GM12865 (cell line): ENCODE measurements around the gene OR7G3.

Experiments used
- DNase-seq: peaks from one replicate; pipeline ENCODE4 v3.0.0; 2010; ENCODE audit warnings: low read depth
- H3K4me3 ChIP-seq: 2 replicates; pipeline ENCODE4 v1.5.1; 2011; ENCODE audit warnings: mild to moderate bottlenecking, low read depth, low read length, control low read depth
- TF ChIP-seq, protein P1 (sequence below): IDR thresholded peaks from 2 replicates; pipeline ENCODE4 v1.5.1; 2011; ENCODE audit warnings: low read length, control low read depth, low read depth, inconsistent platforms; ENCODE audit not compliant: insufficient read depth; ENCODE audit errors: missing control alignments

The OR7G3 gene

DNA sequence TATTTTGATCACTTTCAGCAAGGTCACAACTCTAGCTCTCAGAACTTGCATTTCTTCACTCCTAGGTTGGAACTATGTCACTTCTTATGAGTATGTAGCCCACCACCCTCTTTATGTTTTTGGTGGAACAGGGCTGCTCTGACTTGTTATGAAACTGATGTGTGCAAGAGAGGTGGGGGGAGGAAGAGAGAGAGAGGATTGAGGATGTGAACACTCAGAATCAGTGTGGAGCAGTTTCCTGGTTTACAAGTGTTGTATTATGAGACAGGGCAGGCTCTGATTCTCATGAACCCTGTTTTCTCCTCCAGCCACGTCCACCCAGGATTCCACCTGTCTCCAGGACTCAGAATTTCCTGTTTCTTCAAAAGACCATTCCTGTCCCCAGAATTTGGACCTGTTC is 29.6 kb upstream of the OR7G3 start:
- H3K4me3 ChIP-seq, result no peak overlapping the region
- DNase-seq, result no peak
- TF ChIP-seq, protein P1, sequence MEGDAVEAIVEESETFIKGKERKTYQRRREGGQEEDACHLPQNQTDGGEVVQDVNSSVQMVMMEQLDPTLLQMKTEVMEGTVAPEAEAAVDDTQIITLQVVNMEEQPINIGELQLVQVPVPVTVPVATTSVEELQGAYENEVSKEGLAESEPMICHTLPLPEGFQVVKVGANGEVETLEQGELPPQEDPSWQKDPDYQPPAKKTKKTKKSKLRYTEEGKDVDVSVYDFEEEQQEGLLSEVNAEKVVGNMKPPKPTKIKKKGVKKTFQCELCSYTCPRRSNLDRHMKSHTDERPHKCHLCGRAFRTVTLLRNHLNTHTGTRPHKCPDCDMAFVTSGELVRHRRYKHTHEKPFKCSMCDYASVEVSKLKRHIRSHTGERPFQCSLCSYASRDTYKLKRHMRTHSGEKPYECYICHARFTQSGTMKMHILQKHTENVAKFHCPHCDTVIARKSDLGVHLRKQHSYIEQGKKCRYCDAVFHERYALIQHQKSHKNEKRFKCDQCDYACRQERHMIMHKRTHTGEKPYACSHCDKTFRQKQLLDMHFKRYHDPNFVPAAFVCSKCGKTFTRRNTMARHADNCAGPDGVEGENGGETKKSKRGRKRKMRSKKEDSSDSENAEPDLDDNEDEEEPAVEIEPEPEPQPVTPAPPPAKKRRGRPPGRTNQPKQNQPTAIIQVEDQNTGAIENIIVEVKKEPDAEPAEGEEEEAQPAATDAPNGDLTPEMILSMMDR, result no peak

DNA sequence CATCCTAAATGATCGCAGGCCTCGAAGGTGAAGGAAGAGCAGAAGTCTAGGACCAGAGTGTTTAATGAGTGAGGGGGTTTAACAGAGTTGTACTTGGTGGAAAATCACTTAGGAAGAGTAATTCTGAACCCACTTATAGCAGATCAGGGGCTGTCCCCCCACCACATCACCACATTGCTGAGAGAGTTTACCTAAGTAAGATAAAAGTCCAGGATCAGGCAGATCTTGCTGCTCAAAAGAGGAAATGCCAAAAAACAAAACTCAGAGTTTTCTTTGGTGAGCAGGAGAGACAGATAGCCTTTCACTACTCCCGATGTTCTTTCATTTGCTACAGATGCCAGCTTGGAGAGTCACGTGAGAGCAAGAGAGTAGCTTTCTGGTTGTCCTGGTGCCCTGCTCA is 28.8 kb upstream of the OR7G3 start:
- H3K4me3 ChIP-seq, result no peak overlapping the region
- TF ChIP-seq, protein P1, result no peak
- no peak for DNase-seq

DNA sequence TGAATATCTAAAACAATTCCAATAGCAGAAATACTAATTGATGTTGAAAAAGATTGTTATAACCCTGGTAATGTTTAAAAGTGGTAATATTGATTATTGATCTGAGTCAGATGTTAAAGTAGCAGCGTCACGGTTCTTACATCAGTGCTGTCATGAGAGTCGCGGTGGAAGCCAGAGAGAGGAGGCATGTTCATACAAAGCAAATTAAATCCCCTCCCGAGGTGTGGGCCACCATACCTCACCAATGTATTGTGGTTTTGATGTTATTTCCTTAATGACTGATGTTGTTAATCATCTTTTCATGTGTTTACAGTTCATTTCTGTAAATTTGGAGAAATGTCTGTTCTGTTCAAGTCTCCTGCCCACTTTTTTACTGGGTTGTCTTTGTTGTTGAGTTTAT is 24.6 kb upstream of the OR7G3 start:
- no peak for DNase-seq
- no peak overlapping the region for H3K4me3 ChIP-seq
- TF ChIP-seq, protein P1, result no peak

DNA sequence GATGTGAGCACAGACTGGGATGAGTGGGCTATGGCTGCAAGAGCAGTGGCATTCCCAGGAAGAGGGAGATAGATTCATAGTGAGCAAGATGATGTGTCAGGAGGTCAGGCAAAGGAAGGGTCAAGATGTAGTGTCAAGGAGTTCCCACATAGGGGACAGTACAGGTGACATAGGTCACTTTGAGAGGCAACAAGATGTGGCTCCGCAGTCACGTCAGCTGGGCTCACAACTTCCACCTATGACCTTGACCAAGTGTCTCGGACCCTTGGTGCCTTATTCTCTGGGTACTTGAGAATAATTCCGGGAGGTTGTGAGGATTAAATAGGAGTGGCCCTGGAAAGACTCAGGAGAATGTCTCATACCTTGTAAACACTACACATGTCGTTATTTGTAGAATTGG is 23.9 kb upstream of the OR7G3 start:
- H3K4me3 ChIP-seq, result no peak overlapping the region
- TF ChIP-seq, protein P1, result no peak
- no peak for DNase-seq

DNA sequence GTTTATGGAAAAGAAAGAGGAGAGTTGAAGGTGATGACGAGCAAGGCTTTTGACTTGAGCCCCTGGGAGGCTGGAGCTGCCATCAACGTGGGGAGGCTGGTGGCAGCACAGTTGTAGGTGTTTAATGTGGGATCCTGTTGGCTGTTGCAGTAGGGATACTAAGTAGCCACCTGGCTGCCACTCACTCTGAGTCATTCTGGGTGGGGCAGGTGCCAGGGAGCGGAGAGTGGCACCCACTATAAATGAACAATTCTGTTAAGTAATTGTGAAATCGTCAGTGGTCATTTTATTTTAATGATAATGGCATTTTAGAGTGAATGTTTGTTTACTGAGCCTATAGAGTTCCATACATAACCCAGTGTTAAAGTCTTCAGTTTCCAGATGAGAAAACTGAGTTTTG is 23.2 kb upstream of the OR7G3 start:
- TF ChIP-seq, protein P1, result no peak
- DNase-seq, result no peak
- no peak overlapping the region for H3K4me3 ChIP-seq

DNA sequence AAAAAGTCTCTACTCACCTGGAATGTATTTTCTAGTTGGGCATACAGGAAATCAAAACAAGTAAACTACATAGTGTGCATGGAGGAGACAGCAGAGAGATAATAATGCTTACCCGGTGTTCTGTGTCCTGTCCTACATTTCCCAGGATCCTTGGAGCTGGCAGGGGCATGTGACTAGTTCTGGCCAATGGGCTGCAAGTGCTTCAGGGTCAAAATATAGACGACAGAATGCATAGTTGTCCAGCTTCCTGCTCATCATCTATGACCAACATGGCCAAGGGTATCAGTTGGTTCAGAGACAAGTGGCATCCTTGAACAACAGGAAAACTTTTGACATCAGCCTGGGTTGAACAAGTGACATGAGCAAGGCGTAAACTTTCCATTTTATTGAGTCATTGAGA is 21.9 kb upstream of the OR7G3 start:
- no peak overlapping the region for H3K4me3 ChIP-seq
- TF ChIP-seq, protein P1, result no peak
- DNase-seq, result no peak

DNA sequence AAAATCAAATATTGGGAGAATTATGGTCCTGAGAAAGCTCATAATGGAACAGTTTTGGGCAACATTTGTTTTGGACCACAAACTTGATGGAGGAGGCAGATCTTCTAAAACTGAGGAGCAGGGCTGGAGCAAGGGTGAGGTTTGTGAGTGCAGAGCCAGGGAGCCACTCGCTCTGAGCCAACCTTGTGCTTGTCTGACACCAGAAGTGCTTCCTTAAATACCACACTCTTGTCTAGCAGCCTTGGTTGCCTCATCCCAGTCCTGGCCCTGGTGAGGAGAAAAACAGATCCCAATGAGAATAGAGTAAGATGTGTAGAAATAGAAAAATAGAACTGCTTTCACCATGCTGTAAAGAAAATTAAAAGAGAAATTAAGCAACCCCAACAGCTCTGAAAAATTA is 20.1 kb upstream of the OR7G3 start:
- H3K4me3 ChIP-seq, result no peak overlapping the region
- no peak for DNase-seq
- TF ChIP-seq, protein P1, result no peak
